Measurements from ENCODE around the gene VEGFB.
A peak's percentile ranks its signal among the peaks of the same experiment; 100 is the strongest.

VEGFB gene, protein sequence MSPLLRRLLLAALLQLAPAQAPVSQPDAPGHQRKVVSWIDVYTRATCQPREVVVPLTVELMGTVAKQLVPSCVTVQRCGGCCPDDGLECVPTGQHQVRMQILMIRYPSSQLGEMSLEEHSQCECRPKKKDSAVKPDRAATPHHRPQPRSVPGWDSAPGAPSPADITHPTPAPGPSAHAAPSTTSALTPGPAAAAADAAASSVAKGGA

DNA sequence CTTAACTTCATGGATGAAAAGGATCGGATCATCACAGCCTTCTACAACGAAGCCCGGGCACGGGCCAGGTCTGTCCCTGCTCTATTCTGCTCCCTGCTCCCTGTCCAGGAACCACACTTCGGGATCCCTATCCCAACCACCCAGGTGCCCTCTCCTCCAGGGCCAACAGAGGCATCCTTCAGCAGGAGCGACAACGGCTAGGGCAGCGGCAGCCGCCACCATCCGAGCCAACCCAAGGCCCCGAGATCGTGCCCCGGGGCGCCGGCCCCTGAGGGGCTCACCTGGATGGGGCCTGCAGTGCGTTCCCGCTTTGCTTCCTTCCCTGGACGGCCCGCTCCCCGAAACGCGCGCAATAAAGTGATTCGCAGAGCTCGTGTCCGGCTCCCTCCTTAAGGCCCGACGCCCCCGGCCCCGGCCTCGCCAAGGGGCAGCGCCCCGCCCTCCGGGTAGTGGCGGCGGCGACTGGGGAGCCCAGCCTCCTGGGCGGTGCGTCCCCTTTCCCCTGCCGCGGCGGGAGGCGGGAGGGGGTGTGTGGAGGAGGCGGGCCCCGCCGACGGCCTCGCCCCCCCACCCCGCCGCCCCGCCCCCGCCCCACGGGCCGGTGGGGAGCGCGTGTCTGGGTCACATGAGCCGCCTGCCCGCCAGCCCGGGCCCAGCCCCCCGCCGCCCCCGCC, at the start of gene VEGFB:
VEGFB (plus strand) TSS at position 672 of the 674 bp plus-strand sequence. CDS start 250 bp downstream, outside the sequence.
- DNase-seq: no peak

GRCh38 chr11:64185175-64185692, 49.1 kb upstream of the VEGFB start:
- peak; percentile 67 for DNase-seq

DNA sequence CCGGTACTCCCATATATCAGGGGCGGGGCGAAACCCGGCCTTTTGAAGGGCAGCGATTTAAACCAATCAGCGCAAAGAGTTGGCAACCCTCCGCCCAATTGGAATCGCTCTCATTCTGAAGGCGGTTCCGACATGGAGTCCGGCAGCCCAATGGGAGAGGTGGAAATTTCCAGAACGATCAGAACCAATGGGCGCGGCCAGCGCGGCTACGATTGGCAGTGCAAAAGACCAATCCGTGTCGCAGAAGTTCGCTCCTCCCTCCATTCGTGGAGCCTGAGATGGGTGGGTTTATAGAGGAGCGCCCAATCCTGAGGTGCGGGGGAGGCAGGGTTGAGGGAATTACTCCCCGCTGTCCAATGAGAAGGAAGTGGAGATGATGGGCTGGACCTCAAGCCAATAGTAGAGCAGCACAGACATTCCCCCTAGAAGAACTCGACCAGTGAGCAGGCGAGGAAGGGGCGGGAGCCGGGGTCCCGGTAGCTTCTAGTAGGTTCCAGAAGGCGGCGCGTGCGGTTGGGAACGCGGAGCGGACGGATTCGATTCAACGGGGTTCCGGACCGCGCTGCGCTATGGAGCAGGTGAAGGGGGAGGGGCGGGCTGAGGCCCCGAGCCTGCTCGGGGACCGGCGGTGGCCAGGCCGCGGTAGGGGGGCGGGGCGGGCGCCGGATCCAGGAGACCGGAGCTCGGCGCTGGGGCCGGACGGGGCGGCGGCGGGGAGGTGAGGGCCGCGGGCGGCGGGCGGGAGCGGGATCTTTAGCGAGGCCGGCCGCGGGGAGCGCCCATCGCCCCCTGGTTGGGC, 48.5 kb upstream of the VEGFB start, which contains the start of gene STIP1:
STIP1 (plus strand) TSS at position 479 of the 799 bp plus-strand sequence; CDS start at position 570, 91 bp downstream.
- peak; percentile 99 for DNase-seq

- DNase-seq: no peak
Observed at GRCh38 chr11:64186492-64187165, 47.8 kb upstream of the VEGFB start.

GRCh38 chr11:64192434-64192833, 42.0 kb upstream of the VEGFB start:
- no peak for DNase-seq

DNA sequence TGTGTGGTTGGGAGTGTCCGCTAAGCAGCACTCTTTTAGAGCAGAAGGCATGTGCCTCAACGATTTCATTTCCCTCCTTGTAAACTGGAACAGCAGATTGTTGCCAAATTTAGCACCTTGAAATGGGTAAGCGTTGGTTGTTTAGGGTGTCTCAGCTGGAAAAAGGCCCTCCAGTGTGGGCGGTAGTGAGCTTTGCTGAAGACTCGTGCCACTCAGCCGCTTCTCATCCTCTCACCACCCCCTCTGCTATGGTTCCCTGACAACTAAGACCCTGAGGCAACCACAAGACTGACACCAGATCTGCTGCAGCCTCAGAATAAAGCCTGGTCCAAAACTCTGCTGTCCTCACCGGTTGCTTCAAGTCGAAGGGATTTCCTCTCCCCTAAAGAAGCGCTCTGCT, 37.8 kb upstream of the VEGFB start:
- no peak for DNase-seq

- no peak for DNase-seq
Observed at GRCh38 chr11:64198511-64198910, 35.9 kb upstream of the VEGFB start.

GRCh38 chr11:64201543-64201942, 32.8 kb upstream of the VEGFB start:
- DNase-seq: no peak

- DNase-seq: no peak
Observed at GRCh38 chr11:64202992-64203391, 31.4 kb upstream of the VEGFB start.

DNA sequence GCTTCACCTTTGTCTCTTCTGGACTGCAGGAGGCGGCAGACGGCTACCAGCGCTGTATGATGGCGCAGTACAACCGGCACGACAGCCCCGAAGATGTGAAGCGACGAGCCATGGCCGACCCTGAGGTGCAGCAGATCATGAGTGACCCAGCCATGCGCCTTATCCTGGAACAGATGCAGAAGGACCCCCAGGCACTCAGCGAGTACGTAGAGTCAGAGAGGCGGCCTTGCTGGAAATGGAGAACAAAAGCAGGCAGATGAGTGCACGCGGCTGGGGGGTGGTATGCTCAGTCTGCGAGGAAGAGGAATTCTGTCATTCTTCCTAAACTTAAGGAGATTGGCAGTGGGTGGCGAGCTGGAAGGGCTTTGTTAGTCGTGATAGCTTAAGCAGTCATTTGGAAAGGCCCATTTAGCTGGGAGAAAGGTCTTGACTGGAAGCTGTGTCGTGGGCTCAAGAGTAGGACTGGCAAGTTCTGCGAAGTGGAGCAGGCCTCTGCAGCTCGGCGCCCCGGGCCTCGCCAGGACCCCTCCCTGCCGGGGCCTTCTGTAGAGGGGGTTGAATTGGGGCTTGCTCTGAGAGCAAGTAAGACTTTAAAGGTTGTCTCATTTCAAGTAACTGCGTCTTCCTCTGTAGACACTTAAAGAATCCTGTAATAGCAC, 30.8 kb upstream of the VEGFB start:
- DNase-seq: no peak

DNA sequence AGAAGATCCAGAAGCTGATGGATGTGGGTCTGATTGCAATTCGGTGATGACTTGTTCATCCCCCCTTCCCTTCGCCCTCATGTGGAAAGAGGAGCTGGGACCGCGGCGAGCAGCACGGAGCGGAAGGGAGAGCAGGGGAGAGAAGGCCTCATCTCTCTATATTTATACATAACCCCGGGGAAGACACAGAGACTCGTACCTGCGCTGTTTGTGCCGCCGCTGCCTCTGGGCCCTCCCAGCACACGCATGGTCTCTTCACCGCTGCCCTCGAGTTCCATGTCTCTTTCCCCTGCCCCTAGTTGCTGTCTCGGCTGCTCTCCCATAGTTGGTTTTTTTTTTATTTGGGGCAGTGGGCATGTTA, 30.3 kb upstream of the VEGFB start:
- DNase-seq: no peak

GRCh38 chr11:64204464-64204989, 29.9 kb upstream of the VEGFB start:
- DNase-seq: peak; percentile 88

- no peak for DNase-seq
Observed at GRCh38 chr11:64206457-64207255, 27.7 kb upstream of the VEGFB start, which contains the start of gene FERMT3. TSS of gene FERMT3 (plus strand) at chr11:64206721. CDS start at chr11:64207365, 644 bp downstream.

- DNase-seq: no peak
Observed at GRCh38 chr11:64207256-64208085, 26.9 kb upstream of the VEGFB start.

DNA sequence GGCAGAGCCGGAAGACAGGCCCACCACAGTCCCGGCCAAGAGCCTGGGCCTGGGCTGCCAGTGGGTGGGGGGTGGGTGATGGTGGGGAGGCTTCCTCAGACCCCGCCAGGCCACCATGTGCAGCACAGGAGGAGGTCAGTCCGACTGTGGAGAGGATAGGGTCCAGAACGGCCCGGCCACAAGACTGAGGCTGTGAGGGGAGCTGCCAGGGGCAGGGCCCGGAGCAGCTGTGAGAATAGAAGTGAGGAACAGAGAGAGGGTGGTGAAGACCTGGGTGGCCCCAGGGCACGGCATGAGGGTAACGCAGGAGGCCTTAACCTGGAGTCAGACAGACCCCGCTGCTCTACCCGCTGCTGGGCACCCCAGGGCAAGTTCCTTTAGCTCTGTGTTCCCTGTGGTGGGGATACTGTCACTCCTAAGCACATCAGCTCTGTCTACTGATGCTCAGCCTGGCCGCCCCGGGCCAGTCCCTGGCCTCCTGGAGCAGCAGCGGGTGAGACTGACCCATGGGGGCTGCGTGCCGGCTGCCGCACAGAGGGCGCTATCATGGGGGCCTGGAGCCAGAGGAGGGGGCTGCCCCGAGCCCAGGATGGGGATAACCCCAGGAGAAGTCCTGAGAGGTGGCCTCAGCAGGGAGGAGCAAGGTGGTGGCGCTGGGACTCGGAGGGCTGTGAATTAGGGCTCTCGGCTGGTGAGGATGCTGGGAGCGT, 26.1 kb upstream of the VEGFB start:
- DNase-seq: no peak

DNA sequence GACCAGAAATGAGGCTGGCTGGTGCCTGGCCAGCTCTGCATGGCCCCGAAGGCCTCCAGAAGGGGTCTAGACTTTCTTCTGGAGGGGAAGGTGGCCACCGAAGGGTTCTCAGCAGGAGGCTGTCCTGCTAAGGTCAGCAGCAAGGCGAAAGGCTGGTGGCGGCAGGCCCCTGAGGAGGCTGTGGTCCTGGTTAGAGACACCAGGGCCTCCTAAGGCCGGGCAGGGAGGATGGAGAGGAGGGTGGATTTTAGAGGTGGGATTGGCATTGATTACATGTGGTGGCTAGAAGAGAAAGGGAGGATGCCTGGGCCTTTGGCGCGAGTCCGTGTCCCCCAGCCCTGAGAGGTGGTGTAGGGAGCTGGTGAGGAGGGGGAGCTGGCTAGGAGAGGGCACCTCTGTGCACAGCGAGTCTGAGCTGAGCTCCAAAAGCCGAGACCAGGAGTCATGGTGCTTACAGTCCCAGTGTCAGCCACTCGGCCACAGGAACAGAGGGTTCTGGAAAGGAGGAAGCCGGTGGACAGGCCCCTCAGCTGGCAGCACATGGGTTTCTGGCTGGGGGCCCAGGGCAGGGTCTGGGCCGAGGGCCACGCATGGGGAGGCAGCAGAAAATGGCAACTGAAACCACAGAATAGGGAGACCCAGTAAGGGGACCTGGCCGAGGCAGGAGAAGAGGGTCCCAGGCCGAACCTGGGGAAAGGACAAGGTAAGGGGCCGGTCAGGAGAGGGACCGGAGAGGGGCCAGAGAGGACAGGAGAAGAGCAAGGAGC, 25.4 kb upstream of the VEGFB start:
- no peak for DNase-seq

GRCh38 chr11:64209563-64209843, 24.9 kb upstream of the VEGFB start:
- no peak for DNase-seq

DNA sequence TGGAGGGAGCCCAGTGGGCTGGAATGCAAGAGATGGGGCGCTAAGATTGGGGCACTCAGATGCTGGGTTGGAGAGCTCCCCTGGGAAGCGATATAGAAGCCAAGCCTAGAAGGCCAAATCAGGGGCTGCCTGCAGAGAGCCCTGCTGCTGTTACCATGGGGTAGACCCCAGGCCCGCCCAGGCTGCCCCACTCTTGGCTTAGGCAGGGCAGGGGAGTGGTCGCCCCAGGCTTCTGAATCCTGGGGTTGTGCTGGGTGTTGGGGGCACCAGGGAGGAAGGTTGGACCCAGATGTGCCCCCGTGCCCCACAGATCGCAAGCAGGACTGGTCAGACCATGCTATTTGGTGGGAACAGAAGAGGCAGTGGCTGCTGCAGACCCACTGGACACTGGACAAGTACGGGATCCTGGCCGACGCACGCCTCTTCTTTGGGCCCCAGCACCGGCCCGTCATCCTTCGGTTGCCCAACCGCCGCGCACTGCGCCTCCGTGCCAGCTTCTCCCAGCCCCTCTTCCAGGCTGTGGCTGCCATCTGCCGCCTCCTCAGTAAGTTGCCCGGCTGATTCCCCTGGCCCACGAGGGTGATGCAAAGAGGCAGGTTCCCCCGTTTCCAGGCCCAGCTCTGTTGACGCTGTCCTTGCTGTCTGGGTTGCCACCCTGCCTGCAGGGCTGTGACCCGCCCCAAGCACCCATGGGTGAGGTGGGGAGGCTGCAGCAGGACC, 23.9 kb upstream of the VEGFB start:
- DNase-seq: no peak
